Transverse colon (tissue), 4 donors: ENCODE results near the gene PLA2G4E. TPM values are rescaled to one million over a fixed set of nuclear protein-coding genes. Genes with fewer than 3 reads are reported as not detected.

Experiments used
- DNase-seq: peaks from one replicate; pipeline ENCODE4 v3.0.0-alpha.2; 2019
- H3K27ac ChIP-seq, 4 donors: fragments of 200-600 bp; sonication (generic); 2 replicates each; pipeline ENCODE4 v1.5.1; 2016 to 2018; ENCODE audit warnings: inconsistent platforms in 4 of 4
- H3K27me3 ChIP-seq: fragments of 200-600 bp; sonication (generic); 2 replicates; pipeline ENCODE4 v1.5.1; 2017; ENCODE audit warnings: inconsistent platforms
- H3K36me3 ChIP-seq, 4 donors: fragments of 200-600 bp; sonication (generic); 2 replicates each; pipeline ENCODE4 v1.5.1; 2017 to 2019; ENCODE audit warnings: inconsistent platforms in 4 of 4
- H3K4me1 ChIP-seq, 4 donors: fragments of 200-600 bp; sonication (generic); 2 replicates each; pipeline ENCODE4 v1.5.1; 2017 to 2020; ENCODE audit warnings: inconsistent platforms in 4 of 4
- H3K4me3 ChIP-seq, 4 donors: fragments of 200-600 bp; sonication (generic); 1 replicate in 1 of 4; 2 replicates in 3 of 4; pipeline versions ENCODE4 v1.5.1 to v1.6.1; 2017 to 2019; ENCODE audit warnings: inconsistent platforms in 4 of 4
- H3K9me3 ChIP-seq, 2 donors: fragments of 200-600 bp; sonication (generic); 2 replicates each; pipeline ENCODE4 v1.5.1; 2017 to 2019; ENCODE audit warnings: inconsistent platforms in 2 of 2
- EP300 ChIP-seq: sonication (generic); formaldehyde crosslinking; IDR thresholded peaks from one replicate; pipeline ENCODE4 v1.6.1; 2017; ENCODE audit warnings: antibody characterized with exemption, low read depth
- POLR2A ChIP-seq: fragments of 450-650 bp; IDR thresholded peaks from one replicate; pipeline ENCODE4 v1.6.1; 2016; ENCODE audit warnings: antibody characterized with exemption, mild to moderate bottlenecking, moderate library complexity
- POLR2AphosphoS5 ChIP-seq, 3 donors: sonication (generic); formaldehyde crosslinking; IDR thresholded peaks; one replicate each; pipeline ENCODE4 v1.6.1; 2016; ENCODE audit warnings: antibody characterized with exemption in 3 of 3
- WGBS, 2 donors: methylation state at CpG; one replicate each; pipeline ENCODE4 v1.1.5; 2018; ENCODE audit warnings: low coverage in 1 of 2; 5-methylcytosine and 5-hydroxymethylcytosine counted together
- in situ Hi-C, 4 donors: fragments of 200-750 bp; cut with MboI; loops; one replicate each; pipeline versions ENCODE4 v1.15.0 to v1.15.1; 2017; ENCODE audit warnings: low sequenced_read_pairs in 3 of 4, low pct_ligation_motif_present in 1 of 4, low pct_unique_long_range_greater_than_20kb in 1 of 4
- intact Hi-C: fragments of 100-400 bp; cut with DNase I; formaldehyde crosslinking; loops from one replicate; pipeline ENCODE4 v1.15.1; 2023; ENCODE audit warnings: low total_unique reads
- total RNA-seq, 4 donors: library from RNA; depleted of rRNA; stranded (reverse); fragments of >200 nt; gene quantifications; one replicate each; pipeline ENCODE4 v1.1.0, GENCODE V29; 2016
- TF ChIP-seq, protein P1 (sequence below), 5 experiments: fragments of 200-600 bp in 3 of 5; fragments of 450-650 bp in 2 of 5; sonication (generic) in 3 of 5; IDR thresholded peaks; 1 replicate in 2 of 5; 2 replicates in 3 of 5; pipeline ENCODE4 v1.5.1; 2016 to 2017; ENCODE audit warnings: antibody characterized with exemption in 5 of 5, inconsistent platforms in 3 of 5, mild to moderate bottlenecking in 2 of 5, moderate library complexity in 1 of 5

The PLA2G4E gene
- total RNA-seq, 4 donors from 2014 or later, result 0.32 TPM; not detected in 3

DNA sequence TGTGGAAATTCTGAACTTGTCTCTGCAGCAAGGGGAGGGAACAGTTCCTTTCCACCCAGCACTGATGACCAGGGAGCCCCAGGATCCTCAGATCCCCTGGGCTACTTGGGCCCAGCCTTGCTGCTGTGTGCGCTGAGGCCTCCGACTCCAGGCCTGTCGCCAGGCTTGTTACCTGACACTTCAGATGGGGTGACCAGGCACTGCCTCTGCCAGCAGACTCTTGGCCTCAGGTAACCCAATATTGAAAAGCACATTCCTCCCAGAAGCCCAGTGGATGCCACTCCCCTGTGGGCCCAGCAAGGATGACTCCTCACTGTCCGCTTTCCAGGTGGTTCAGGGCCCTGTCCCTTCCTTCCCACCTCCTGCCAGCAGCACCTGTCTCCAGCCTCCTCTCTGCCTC lies 3.5 kb upstream of the PLA2G4E start:
- H3K9me3 ChIP-seq, result no peaks in the 10 kb centered on the region
- DNase-seq, result no peak
- H3K4me1 ChIP-seq, result no peaks in the 10 kb centered on the region
- H3K27ac ChIP-seq, result no peak overlapping the region
- no peaks in the 10 kb centered on the region for H3K27me3 ChIP-seq
- intact Hi-C loops, result no loop called here
- H3K36me3 ChIP-seq, result no peaks in the 10 kb centered on the region
- in situ Hi-C loops, result no loop called here
- TF ChIP-seq, protein P1, sequence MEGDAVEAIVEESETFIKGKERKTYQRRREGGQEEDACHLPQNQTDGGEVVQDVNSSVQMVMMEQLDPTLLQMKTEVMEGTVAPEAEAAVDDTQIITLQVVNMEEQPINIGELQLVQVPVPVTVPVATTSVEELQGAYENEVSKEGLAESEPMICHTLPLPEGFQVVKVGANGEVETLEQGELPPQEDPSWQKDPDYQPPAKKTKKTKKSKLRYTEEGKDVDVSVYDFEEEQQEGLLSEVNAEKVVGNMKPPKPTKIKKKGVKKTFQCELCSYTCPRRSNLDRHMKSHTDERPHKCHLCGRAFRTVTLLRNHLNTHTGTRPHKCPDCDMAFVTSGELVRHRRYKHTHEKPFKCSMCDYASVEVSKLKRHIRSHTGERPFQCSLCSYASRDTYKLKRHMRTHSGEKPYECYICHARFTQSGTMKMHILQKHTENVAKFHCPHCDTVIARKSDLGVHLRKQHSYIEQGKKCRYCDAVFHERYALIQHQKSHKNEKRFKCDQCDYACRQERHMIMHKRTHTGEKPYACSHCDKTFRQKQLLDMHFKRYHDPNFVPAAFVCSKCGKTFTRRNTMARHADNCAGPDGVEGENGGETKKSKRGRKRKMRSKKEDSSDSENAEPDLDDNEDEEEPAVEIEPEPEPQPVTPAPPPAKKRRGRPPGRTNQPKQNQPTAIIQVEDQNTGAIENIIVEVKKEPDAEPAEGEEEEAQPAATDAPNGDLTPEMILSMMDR (IDR thresholded peaks at IDR 0.05), result no peak
- no peak for TF ChIP-seq POLR2AphosphoS5 (IDR thresholded peaks at IDR 0.05)
- no peak for TF ChIP-seq POLR2A
- TF ChIP-seq EP300, result no peak
- H3K4me3 ChIP-seq, result no peak overlapping the region
- WGBS, 2 donors, result 100% methylated on average over 3 of the region's 4 CpGs; no CpG with 5 or more reads in 1 of the 2 donors

DNA sequence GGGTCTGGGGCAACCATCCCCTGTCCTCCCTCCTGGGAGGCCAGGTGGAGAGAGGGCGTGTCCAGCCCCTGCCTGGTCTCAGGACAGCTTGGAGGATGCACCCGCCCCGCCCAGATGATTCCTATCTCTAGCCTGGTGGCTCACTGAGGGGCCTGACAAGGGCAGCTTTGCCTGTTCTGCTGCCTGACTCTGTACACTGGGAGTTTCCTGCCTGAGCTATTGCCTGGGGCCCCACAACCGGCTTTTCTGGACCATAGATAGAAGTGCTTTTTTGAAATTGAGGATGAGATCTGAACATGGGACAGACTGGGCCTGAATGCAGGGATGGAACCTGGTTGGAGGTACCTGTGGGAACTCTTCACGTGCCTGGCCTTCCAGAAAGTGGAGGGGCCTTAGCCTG lies 751 bp upstream of the PLA2G4E start:
- DNase-seq, result no peak
- Histone ChIP-seq H3K9me3 (no peaks in the 10 kb centered on the region), H3K4me3 (no peak overlapping the region), H3K27ac (no peak overlapping the region), H3K4me1 (no peaks in the 10 kb centered on the region), H3K36me3 (no peaks in the 10 kb centered on the region), H3K27me3 (no peaks in the 10 kb centered on the region)
- WGBS, 2 donors, result 86% methylated on average over 5 of the region's 5 CpGs; no CpG with 5 or more reads in 1 of the 2 donors
- no peak for TF ChIP-seq POLR2A
- no peak for TF ChIP-seq POLR2AphosphoS5 (IDR thresholded peaks at IDR 0.05)
- no peak for TF ChIP-seq EP300
- TF ChIP-seq, protein P1 (IDR thresholded peaks at IDR 0.05), result no peak
- in situ Hi-C loops (no loop called here), intact Hi-C loops (no loop called here)

DNA sequence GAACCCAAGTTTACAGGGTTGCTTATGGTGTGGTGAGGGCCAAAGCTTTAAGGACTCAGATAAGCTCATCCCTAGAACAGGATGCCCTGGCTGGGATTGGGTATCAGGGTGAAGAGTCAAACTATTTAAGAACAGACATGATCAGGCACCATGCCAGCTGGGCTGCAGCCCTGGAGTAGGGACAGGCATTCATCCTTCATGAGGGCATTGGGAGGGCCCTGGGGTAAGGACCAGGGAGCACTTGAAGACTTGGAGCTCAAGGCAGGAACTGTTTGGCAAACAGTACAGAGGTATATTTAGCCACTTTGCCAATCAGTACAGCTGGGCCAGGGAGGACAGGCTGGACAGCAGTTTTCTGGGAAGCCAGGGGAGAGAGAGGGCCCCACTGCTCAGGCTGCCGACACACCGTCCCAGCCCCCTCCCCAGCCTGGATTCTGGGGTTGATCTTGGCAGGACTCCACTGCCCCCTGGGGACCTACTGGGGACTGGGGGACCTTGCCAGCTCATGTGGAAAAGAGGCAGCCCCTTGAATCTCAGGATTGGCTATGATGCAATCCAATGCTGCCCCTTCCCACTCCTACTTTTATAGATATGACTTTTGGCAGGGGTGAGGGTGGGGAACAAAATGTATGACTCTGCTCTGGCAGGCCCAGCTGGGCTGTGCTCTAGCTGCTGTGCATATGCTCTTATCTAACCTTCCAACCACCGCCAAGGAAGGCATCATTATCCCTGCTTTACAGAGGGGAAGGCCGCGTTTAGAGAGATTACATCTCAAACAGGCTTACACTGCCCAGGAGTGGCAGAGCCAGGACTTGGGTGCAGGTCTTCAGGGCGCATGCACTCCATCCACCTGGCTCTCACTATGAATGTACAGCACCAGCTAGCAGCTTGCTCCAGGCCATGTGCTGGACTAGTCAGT lies 2.3 kb downstream of the PLA2G4E start:
- no peaks in the 10 kb centered on the region for H3K4me1 ChIP-seq
- no peaks in the 10 kb centered on the region for H3K27me3 ChIP-seq
- TF ChIP-seq POLR2A, result no peak
- no peak for TF ChIP-seq POLR2AphosphoS5 (IDR thresholded peaks at IDR 0.05)
- TF ChIP-seq EP300, result no peak
- TF ChIP-seq, protein P1 (IDR thresholded peaks at IDR 0.05), result no peak
- no peaks in the 10 kb centered on the region for H3K9me3 ChIP-seq
- DNase-seq, result no peak
- H3K4me3 ChIP-seq, result no peak overlapping the region
- intact Hi-C loops, result no loop called here
- 60% methylated on average over 6 of the region's 6 CpGs; no CpG with 5 or more reads in 1 of the 2 donors for WGBS, 2 donors
- H3K36me3 ChIP-seq, result no peaks in the 10 kb centered on the region
- H3K27ac ChIP-seq, result no peak overlapping the region
- in situ Hi-C loops, result no loop called here

GRCh38 chr15:42016971-42017370 lies 3.9 kb downstream of the PLA2G4E start:
- H3K9me3 ChIP-seq, result no peaks in the 10 kb centered on the region
- H3K4me1 ChIP-seq, result peaks cover 0 to 9% (median 6%) of the 10 kb centered on the region in 4 donors
- no peaks in the 10 kb centered on the region for H3K36me3 ChIP-seq
- no peak for DNase-seq
- no peak overlapping the region for H3K27ac ChIP-seq
- TF ChIP-seq POLR2AphosphoS5 (IDR thresholded peaks at IDR 0.05) (no peak), EP300 (no peak), POLR2A (no peak)
- TF ChIP-seq, protein P1 (IDR thresholded peaks at IDR 0.05), result no peak
- WGBS, 2 donors, result 78% methylated on average over 6 of the region's 6 CpGs; no CpG with 5 or more reads in 1 of the 2 donors
- H3K4me3 ChIP-seq, result no peak overlapping the region
- in situ Hi-C loops, result no loop called here
- intact Hi-C loops, result no loop called here
- no peaks in the 10 kb centered on the region for H3K27me3 ChIP-seq
